GM12801 (cell line): ENCODE measurements around the gene TRPC4AP.

Experiments used
- CTCF ChIP-seq: IDR thresholded peaks from one replicate; pipeline ENCODE4 v1.5.1; 2011; ENCODE audit warnings: control low read depth; ENCODE audit not compliant: insufficient read length; ENCODE audit errors: extremely low read depth

TRPC4AP gene

GRCh38 chr20:35009665-35010328, 82.8 kb downstream of the TRPC4AP start:
- no peak for TF ChIP-seq CTCF

GRCh38 chr20:35008411-35009342, 83.9 kb downstream of the TRPC4AP start:
- no peak for TF ChIP-seq CTCF

GRCh38 chr20:35007891-35008290, 84.7 kb downstream of the TRPC4AP start:
- TF ChIP-seq CTCF, result no peak

GRCh38 chr20:35007413-35007812, 85.2 kb downstream of the TRPC4AP start:
- no peak for TF ChIP-seq CTCF

GRCh38 chr20:35006531-35006971, 86.1 kb downstream of the TRPC4AP start:
- no peak for TF ChIP-seq CTCF

- TF ChIP-seq CTCF, result no peak
These were observed 86.6 kb downstream of the TRPC4AP start for GRCh38 chr20:35006009-35006408.

- TF ChIP-seq CTCF, result no peak
These were observed 87.1 kb downstream of the TRPC4AP start for GRCh38 chr20:35005463-35005961.
